NCI-H748 (cell line): ENCODE data around the gene PLEKHH2.
"Not testable (repeated sequence)": the region's sequence is repeated elsewhere in the genome, so short reads cannot be mapped to it uniquely, and the experiment has no call there.

Experiments
- DNase-seq: peaks from one replicate; lab custom pipeline; 2025; ENCODE audit not compliant: unreplicated experiment; lab: John Stamatoyannopoulos, UW

PLEKHH2 gene

DNA sequence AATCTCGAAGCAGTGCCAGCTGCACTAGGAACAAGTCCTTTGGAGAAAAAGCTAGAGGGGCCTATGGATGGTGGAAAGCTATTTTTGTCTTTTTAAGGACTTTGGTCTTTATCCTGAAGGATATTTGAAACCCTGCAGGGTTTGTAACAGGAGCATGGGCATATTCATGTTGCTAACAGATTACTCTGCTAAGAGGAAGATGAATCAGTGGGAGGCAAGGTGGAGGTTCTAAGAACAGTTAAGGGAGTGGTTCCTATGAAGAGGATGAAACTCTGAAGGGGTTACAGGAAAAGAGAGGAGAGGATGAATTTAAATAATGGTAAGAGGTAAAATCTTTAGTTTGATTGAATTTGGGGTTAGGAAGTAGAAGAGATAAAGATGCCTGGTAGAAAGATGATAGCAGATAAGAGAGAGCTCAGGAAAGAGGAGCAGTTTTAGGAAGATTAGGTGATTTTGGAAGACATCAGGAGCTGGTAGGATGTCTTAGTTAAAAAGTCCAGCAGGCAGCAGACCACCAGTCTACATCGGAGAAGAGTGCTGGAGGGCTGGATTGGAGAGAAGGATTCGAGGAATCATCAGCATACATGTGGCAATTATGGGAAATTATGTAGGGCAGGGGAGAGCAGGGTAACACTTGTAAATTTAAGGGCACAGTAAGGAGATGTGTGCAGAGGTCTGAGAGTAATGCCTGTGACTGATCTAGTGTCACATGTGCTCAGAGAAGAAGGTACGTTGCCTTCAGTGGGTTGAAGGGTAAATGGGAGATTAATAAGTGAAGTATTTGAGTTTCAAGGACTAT lies 78.4 kb downstream of the PLEKHH2 start:
- no peak for DNase-seq

DNA sequence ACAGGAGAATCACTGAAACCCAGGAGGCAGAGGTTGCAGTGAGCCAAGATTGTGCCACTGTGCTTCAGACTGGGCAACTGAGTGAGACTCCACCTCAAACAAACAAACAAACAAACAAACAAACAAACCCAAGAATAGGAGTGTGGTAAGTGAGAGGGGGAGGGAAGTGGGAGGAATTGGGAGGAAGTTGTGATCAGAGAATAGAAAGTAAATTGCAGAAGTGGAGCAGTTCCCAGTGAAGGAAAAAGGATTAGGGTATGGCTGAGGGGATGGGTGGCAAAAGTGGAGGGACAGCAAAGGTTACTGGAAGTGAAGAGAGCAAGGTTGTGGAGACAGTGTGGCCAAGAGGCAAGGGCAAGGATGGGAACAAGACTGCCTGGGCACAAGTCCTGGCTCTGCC lies 80.3 kb downstream of the PLEKHH2 start:
- DNase-seq, result no peak

DNA sequence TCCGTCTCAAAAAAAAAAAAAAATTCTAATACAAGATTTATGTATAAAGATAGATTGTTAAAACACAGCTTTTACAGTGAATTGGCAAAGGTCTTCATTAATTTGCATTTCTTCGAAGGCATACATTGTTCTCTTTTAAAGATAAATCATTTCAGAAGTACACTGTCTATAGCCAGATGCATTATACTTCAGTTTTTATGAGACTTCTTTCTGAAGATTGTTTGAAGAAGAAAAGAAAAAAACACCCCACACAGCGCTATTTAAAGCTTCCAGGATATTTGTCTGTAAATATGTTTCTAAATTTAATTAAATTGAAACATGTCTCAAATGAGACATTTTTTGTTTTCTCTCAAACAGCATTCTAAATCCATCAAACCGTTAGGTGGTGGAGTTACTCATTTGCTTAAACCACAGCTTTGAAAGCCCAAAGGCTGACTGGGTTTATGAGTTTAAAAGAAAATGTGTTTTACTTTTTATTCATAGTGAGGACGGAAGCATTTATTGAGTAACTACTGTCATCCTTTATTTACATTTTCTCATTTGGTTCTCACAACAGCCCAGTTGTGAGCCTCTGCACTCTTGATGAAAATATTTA lies 81.6 kb downstream of the PLEKHH2 start:
- no peak for DNase-seq

DNA sequence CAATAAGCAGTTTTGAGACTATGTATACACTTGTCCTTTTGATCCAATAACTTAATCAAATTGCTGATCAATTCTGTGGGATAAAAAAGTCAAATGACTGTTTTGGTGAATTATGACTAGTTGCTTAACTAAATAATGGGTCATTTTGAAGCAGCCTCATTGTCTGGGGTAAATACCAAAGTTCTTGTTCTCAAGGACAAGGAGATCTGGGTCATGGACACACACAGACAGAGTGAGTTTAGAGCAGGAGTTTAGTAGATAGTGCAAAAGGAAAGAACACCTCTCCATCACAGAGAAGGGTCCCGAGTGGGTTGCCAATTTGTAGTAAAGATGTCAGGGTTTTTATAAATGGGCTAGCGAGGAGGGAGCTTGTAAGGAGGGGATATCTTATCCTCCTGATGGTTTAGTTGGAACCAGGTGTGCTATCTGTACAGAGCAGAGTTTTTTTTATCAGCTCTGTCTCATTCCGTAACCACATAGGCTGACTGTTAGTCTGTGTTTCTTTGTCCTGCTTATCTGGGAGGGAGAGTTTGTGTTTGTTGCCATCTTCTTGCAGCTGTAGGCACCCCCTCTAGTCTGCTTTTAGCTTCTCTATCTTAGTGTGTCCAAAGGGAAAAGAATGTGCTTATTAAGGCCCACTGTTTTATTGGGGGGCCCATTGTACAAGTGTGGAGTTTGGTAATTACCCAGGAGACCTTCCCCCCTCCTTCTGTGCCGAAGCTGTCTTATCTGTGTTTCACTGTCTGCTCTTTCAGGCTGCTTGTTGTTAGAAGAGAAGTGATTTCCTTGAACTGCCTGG lies 87.9 kb downstream of the PLEKHH2 start:
- no peak for DNase-seq

DNA sequence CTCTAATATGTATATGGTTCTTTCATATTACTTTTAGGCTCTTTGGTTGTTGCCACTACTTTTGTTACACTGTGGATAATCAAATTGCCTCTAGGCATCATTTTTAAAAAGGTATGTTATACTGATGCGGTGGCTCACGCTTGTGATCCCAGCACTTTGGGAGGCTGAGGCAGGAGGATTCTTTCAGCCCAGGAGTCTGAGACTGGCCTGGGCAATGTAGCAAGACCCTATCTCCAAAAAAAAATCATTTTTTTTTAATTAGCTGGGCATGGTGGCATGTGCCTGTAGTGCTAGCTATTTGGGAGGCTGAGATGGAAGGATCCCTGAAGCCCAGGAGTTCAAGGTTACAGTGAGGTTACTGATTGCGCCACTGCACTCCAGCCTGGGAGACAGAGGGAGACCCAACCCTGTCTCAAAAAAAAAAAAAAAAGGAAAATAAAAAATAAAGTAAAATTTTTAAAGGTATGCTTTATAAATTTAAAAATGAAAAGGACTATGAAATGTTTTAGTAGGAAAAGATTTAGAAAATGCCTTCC lies 88.7 kb downstream of the PLEKHH2 start:
- DNase-seq, result no peak

DNA sequence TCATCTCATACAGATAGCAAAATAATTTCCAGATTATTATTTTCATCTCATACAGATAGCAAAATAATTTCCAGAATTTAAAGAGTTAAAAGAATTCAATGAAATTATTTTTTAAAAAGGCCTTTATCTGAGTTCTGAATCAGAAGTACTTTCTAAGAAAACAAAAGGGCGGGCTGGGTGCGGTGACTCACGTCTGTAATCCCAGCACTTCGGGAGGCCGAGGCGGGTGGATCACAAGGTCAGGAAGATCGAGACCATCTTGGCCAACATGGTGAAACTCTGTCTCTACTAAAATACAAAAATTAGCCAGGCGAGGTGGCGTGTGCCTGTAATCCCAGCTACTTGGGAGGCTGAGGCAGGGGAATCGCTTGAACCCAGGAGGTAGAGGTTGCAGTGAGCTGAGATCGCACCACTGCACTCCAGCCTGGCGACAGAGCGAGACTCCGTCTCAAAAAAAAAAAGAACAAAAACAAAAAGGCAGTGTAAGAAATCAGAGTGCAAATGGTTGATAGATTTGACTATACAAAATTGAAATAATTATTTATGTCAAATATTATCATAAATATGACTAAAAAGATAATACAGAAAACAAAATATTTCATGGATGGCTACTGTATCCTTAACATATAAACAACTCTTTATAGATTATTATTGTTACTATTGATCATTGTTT lies 90.0 kb downstream of the PLEKHH2 start:
- not testable (repeated sequence) for DNase-seq

DNA sequence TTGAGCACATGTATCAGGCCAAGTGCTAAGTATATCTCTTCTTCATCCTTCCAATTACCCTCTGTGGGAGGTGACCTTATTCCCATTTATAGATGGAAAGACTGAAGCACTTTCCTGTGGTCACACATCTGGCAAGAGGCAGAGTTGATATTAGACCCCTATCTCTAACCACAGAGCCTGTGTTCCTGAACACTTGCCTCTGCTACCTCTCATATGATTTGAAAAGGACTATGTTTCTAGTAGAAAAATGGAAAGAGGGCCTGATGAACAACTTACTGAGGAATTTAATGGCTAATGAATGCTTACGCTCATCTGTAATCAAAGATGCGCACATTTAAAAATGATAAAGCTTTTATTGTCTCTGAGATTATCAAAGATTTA lies 90.6 kb downstream of the PLEKHH2 start:
- no peak for DNase-seq

DNA sequence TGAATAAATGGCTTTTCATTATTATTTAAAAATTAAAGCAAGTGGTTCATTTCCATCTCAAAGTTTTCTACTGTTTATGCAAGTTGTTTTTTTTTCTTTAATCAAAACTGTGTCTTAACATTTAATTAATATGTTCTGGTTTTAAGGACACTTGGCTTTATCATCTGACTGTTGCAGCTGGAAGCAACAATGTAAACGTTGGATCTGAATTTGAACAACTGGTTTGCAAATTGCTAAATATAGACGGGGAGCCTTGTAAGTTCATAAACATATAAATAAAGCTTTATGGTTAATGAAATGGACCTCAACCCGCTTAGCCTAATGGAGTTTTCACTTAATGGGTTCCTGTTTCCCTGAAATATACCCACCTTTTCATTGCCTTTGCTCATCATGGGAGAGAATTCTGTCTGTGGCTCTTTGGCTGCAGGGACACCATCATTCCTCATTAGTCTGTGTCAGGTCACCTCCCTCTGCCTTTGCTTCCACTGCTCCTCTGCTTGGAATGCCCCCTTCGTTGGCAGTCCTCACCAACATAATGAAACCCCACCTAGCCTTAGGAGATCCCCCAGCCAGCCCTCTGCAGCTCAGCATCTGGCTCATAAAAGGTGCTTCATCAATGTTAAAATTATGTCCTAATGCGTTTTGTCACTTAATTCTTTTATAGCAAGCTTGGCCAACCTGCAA lies 92.6 kb downstream of the PLEKHH2 start:
- no peak for DNase-seq

DNA sequence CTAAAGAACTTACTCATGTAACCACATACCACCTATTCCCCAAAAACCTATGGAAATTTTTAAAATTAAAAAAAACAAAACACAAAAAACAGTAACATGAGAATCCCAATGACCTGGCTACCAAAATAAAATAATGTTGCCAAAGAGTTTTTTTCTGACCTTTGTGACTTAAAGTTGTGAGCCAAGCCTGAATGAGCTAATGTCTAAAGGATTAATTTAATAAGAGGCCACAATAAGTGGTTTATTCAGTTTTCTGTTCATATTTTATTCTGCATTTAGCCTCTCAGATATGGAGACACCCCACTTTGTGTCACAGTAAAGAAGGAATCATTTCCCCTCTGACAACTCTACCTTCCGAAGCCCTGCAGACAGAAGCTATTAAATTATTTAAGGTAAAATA lies 94.2 kb downstream of the PLEKHH2 start:
- DNase-seq, result no peak

DNA sequence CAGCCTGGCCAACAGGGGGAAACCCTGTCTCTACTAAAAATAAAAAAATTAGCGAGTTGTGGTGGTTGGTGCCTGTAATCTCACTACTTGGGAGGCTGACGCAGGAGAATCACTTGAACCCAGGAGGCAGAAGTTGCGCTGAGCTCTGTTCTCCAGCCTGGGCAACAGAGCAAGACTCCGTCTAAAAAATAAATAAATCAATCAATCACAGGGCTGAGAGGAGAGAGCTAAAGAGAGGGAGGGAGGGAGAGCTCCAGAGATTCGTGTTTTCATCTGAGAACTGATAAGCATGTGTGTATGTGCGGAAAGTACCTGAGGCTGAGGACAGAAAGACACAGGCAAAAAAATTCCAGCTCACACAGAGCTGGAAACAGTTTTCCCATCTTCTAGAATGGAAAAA lies 99.6 kb downstream of the PLEKHH2 start:
- DNase-seq, result no peak

DNA sequence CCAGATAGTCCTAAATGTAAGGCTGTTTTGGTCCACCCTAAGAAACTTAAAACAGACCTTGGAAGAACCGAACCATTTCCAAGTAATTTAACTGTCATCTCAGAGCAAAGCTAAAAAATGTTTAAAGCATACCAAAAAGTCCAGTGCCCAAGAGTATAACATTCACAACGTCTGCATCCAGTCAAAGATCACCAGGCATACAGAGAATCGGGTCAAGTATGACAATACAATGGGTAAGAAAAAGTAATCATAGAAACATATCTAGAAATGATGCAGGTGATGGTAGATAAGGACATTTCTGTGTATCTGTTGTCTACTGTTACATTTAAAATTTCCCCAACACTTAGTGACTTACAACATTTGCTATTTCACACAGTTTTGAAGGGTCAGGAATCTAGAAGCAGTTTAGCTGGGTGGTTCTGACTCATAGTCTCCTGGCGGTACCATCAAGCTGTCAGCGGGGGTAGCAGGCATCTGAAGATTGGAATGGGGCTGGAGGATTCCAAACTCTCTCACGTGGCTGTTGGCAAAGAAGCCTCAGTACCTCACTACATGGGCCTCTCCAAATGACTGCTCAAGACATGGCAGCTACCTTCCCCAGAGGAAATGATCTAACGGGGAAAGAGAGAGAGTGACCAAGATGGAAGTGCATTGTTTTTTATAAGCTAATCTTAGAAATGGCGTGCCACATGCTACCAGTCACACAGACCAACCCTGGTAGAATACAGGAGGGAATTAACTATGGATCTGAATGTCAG lies 100.2 kb downstream of the PLEKHH2 start:
- DNase-seq, result no peak

DNA sequence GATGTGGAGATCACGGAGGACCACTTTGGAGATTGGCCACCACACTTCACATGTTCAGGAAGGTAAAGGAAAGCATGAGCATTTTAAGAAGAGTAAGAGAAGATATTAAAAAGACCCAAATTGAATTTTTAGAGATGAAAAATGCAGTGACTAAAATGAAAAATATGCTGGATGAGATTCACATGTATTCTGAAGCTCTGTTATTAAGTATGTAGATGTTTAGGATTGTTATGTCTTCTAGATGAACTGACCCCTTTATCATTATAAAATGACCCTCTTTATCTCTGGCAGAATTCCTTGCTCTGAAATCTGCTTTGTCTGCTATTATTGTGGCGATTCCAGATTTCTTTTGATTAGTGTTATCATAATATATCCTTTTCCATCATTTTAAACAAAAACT lies 100.8 kb downstream of the PLEKHH2 start:
- DNase-seq, result no peak

DNA sequence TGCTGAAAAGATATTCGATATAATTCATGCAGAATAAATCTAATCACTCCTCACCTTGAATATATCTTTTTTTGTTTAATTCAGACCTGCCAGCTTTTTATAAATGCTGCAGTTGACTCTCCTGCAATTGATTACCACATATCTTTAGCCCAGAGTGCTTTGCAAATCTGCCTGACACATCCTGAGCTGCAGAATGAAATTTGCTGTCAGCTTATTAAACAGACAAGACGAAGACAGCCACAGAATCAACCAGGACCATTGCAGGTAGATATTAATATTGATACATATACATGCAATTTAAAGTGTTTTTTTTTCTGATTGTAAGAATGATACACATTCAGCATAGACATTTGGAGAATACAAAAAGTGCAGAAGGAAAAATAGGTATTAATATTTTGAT lies 101.2 kb downstream of the PLEKHH2 start:
- DNase-seq, result no peak

DNA sequence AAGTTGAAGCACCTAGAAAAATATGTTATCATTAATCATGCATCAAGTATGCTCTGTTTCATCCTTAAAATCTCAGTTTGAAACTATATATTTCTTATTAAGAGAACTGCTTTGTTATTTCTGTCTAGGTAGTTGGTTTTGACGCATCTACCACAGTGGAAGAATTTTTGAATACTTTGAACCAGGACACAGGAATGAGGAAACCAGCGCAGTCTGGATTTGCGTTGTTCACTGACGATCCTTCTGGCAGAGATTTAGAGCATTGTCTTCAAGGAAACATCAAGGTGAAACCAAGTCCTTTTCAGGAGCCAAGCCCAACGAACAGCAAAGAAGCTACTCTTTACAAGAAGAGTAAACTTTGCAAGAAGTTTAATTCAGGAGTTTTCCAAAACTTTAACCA lies 106.6 kb downstream of the PLEKHH2 start:
- DNase-seq, result no peak

DNA sequence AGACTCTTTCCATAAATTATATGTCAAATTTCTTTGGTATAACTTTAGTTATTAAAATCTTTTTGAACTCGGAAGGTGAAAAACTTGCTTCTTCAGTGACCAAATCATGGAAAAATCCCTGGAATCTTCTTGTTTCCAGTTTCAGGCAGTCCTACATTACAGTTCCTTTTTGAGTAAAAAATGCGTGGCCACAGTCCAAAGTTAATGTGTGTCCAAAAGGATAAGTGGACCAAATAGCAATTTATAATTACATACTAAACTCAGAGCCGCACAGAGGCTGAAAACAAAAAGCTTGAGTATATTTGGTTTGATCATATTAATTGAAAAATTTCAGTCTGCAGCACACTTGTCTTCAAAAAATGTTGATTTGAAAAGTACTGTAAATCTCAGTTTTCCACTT lies 108.4 kb downstream of the PLEKHH2 start:
- no peak for DNase-seq

DNA sequence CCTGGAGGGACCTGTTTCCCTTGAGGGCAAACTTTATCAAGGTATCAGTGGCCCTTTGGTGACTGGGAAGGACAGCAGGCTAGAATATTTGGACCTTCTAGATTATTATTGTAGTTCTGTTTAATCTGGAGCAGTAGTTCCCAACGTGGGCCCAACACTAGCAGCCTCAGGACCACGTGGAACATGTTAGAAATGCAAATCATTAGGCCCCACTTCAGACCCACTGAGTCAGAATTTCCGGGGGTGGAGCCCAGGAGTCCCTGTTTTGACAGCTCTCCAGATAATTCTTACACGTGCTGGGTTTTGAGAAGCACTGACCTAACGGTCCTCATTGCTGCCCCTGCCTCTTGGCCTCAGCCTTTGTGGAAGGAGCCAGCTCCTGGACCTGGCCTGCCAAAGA lies 111.3 kb downstream of the PLEKHH2 start:
- no peak for DNase-seq

DNA sequence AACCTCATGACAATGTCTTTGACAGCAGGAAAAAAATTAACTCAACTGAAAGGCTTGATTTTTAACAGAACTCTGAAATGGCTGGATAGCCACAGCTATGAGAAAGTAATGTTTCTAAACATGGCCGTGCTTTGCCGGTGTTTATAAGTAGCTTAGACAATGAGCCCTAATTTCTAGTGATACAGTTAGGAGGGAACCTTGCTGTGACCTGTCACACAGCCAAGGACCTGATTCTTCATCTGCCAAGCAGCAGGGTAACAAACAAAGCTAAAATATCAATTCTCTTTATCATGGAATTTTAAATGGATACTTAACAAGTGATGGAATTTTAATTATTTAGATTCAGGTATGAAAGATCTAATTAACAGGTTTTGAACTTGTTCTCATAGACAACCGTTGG lies 112.5 kb downstream of the PLEKHH2 start:
- DNase-seq, result no peak

DNA sequence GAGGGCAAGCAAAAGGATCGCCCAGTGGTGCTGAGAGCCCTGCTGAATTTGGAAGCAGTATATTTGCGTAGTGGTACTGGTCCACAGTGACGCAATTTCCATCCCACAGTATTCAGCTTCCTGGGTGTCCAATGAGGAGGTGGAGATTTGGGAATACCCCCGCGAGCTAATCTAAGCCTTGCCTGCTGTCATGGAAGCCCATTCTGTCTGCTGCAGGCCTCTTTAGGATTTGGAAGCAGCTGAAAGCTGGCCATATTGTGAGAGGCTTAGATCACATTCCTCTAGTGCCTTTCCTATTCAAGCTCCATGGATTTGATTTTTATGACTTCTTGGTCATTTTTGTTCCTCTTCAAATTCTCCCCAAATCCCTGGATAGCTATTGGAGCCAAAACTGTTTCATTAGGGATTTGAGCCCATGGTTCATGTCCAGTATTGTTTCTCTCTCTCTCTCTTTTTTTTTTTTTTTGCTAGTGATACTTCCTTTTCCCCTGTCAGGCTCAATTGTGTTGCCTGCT lies 114.5 kb downstream of the PLEKHH2 start:
- no peak for DNase-seq

DNA sequence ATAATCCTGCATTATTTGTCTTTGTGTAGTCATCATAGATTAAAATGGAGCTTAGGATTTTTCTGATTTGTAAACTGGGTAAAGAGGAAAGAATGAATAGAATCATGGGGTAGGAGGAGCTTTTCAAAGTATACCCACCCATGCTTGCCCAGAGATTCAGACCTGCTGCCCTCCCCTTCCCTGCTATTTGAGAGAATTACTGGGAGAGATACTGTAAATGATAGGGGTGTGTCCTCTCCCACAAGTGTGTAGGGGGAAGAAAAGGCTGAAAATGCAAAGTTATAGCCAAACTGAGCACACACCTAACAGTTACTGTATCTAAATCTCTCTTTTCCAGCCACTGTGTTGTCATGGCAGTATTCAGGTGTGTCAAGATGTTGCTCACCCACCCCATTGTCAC lies 115.2 kb downstream of the PLEKHH2 start:
- no peak for DNase-seq

DNA sequence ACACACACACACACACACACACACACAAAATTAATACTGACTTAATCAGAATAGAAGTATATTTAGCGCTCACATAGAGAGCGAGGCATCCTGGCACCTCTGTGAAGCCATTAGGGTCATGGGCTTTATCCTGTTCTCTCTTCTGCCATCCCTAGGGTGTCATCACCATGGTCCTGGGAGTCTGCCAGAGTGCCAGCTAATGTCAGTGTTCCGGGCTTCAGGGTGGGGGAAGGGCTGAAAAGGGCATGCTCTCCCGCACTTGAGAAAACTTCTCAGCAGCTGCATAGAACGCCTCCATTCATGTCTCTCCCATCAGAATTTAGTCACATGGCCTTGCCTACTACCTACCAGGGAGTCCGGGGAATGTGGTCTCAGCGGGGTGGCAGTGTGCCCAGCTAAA lies 117.1 kb downstream of the PLEKHH2 start:
- DNase-seq, result no peak
